Measurements from ENCODE around the gene PIK3R6.
A peak's percentile ranks its signal among the peaks of the same experiment; 100 is the strongest.

The PIK3R6 gene

DNA sequence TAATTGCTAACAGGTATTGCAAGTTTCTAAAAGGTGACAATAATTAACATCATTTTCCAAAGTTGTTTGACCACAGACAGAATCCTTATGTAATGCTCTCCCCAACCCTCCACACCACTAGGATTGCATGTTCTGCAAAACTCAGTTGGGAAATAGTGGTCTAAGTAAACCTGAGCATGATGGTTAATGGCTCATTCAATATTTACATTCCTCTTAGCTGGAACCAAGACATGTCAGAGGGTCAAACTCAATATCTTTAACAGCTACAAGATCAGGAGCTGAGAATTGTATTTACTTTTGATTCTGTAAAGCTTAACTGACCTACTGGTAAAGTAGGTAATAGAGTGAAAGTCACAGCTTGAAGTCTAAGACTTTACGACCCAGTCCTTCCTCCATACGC lies 78.5 kb downstream of the PIK3R6 start:
- TF ChIP-seq CREB1 (IDR thresholded peaks at IDR 0.05; ENCODE audit: low read depth) (no peak), RAD21 (IDR thresholded peaks at IDR 0.05; ENCODE audit: low read depth) (no peak), CEBPB (IDR thresholded peaks at IDR 0.05) (no peak)
- TF ChIP-seq, protein P1, sequence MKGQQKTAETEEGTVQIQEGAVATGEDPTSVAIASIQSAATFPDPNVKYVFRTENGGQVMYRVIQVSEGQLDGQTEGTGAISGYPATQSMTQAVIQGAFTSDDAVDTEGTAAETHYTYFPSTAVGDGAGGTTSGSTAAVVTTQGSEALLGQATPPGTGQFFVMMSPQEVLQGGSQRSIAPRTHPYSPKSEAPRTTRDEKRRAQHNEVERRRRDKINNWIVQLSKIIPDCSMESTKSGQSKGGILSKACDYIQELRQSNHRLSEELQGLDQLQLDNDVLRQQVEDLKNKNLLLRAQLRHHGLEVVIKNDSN (IDR thresholded peaks at IDR 0.05): no peak

- peak; percentile 90 for TF ChIP-seq RAD21 (IDR thresholded peaks at IDR 0.05; ENCODE audit: low read depth)
- TF ChIP-seq TAF1 (IDR thresholded peaks at IDR 0.05; ENCODE audit: low read depth): no peak
- TF ChIP-seq YY1 (IDR thresholded peaks at IDR 0.05; ENCODE audit: low read depth): no peak
These were observed 81.7 kb downstream of the PIK3R6 start for GRCh38 chr17:8785547-8786413.

DNA sequence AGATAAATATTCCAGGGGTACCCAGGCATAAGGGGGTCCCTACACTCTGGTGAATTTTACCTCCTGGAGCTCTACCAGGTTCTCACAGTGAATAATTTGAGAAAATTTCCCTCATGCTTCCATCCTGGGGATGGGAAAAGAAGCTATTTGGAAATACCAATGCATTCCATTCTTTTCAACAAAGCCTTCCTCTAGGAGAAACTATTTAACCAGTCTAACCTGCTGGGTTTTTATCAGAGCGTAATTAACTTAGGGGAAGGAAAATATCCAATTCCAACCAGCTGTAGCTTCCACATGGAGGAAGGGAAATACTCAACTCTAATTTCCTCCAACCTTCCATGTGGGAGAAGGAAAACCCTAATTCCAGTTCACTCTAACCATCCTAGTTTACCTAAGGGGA lies 85.3 kb downstream of the PIK3R6 start:
- TF ChIP-seq TCF12 (IDR thresholded peaks at IDR 0.05; ENCODE audit: low read depth) (no peak), TAF1 (IDR thresholded peaks at IDR 0.05; ENCODE audit: low read depth) (no peak), EP300 (IDR thresholded peaks at IDR 0.05; ENCODE audit: borderline replicate concordance) (no peak)

DNA sequence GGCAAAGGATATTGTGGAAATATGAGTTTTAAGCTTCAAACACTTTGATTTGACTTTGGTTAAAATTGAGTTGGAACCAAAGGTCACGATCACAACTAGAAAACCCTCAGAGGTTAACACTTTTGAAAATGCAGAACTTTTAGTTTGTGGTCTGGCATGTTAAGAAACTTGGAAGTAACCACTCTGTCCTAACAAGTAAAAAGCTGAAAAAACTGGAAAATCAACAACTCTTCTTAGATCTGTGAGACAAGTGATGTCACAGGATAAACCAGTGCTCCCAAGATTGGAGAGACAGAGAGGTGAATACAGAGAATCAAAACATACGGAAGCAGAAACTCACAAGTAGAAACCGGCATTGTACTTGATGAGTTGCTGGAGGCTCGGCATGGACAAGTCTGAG lies 85.7 kb downstream of the PIK3R6 start:
- no peak for TF ChIP-seq CREB1 (IDR thresholded peaks at IDR 0.05; ENCODE audit: low read depth)
- no peak for TF ChIP-seq TCF12 (IDR thresholded peaks at IDR 0.05; ENCODE audit: low read depth)
- no peak for TF ChIP-seq NFIC (IDR thresholded peaks at IDR 0.05)
- TF ChIP-seq EP300 (IDR thresholded peaks at IDR 0.05; ENCODE audit: borderline replicate concordance): no peak
- no peak for TF ChIP-seq FOXM1 (IDR thresholded peaks at IDR 0.05; ENCODE audit: borderline replicate concordance, low read depth)
- TF ChIP-seq MAX (IDR thresholded peaks at IDR 0.05): no peak
- no peak for TF ChIP-seq ZBTB7A (IDR thresholded peaks at IDR 0.05; ENCODE audit: low read depth)
- no peak for TF ChIP-seq YY1 (IDR thresholded peaks at IDR 0.05; ENCODE audit: low read depth)
- no peak for TF ChIP-seq CEBPB (IDR thresholded peaks at IDR 0.05)
- no peak for TF ChIP-seq TEAD4 (IDR thresholded peaks at IDR 0.05)
- TF ChIP-seq RAD21 (IDR thresholded peaks at IDR 0.05; ENCODE audit: low read depth): no peak
- TF ChIP-seq TAF1 (IDR thresholded peaks at IDR 0.05; ENCODE audit: low read depth): no peak

DNA sequence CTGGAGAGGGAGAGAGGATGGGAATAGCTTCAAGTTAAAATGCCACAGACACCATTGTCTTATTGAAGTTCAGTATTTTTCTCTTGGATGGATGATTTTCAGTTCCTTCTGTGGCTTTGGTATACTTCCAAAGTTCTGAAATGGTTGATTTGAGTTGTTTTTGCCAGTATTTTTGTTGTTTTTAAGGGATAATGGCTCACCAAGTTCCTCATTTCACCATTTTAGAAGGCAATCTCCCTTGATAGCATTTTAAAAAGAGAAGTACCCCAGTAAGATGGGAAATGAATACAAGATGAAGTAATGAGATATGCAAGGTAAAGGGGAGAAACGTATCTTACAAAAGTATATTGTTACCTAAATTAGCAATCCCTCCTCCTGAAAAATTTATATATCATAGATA lies 90.6 kb downstream of the PIK3R6 start:
- TF ChIP-seq TEAD4 (IDR thresholded peaks at IDR 0.05) (no peak), EGR1 (IDR thresholded peaks at IDR 0.05) (no peak), YY1 (IDR thresholded peaks at IDR 0.05; ENCODE audit: low read depth) (no peak), NFIC (IDR thresholded peaks at IDR 0.05) (no peak), MAX (IDR thresholded peaks at IDR 0.05) (no peak), CEBPB (IDR thresholded peaks at IDR 0.05) (no peak), TAF1 (IDR thresholded peaks at IDR 0.05; ENCODE audit: low read depth) (no peak), FOXM1 (IDR thresholded peaks at IDR 0.05; ENCODE audit: borderline replicate concordance, low read depth) (no peak), ZBTB7A (IDR thresholded peaks at IDR 0.05; ENCODE audit: low read depth) (no peak), CREB1 (IDR thresholded peaks at IDR 0.05; ENCODE audit: low read depth) (no peak)

GRCh38 chr17:8776248-8776647 lies 91.2 kb downstream of the PIK3R6 start:
- TF ChIP-seq, protein P1 (IDR thresholded peaks at IDR 0.05): no peak
- TF ChIP-seq TAF1 (IDR thresholded peaks at IDR 0.05; ENCODE audit: low read depth): no peak
- TF ChIP-seq REST (IDR thresholded peaks at IDR 0.05; ENCODE audit: low read depth): no peak
- TF ChIP-seq ZBTB7A (IDR thresholded peaks at IDR 0.05; ENCODE audit: low read depth): no peak
- no peak for TF ChIP-seq CEBPB (IDR thresholded peaks at IDR 0.05)
- no peak for TF ChIP-seq EP300 (IDR thresholded peaks at IDR 0.05; ENCODE audit: borderline replicate concordance)
- TF ChIP-seq YY1 (IDR thresholded peaks at IDR 0.05; ENCODE audit: low read depth): no peak
- TF ChIP-seq CREB1 (IDR thresholded peaks at IDR 0.05; ENCODE audit: low read depth): no peak

- TF ChIP-seq FOXM1 (IDR thresholded peaks at IDR 0.05; ENCODE audit: borderline replicate concordance, low read depth) (no peak), TAF1 (IDR thresholded peaks at IDR 0.05; ENCODE audit: low read depth) (no peak), REST (IDR thresholded peaks at IDR 0.05; ENCODE audit: low read depth) (no peak), TEAD4 (IDR thresholded peaks at IDR 0.05) (no peak), EP300 (IDR thresholded peaks at IDR 0.05; ENCODE audit: borderline replicate concordance) (no peak), CREB1 (IDR thresholded peaks at IDR 0.05; ENCODE audit: low read depth) (no peak)
- TF ChIP-seq, protein P1 (IDR thresholded peaks at IDR 0.05): no peak
These were observed 100.7 kb downstream of the PIK3R6 start for GRCh38 chr17:8766731-8767130.

All from Ishikawa (cell line).